MM.1S (cell line): Measurements from ENCODE around the gene TTLL5.

Experiments
- DNase-seq: peaks from one replicate; pipeline ENCODE4 v3.0.0-alpha.2; 2015
- H2AFZ ChIP-seq: fragments of 300-600 bp; sonication (generic); 2 replicates; pipeline ENCODE4 v1.6.0; 2016; ENCODE audit warnings: antibody characterized with exemption, low read length
- H3F3A ChIP-seq: fragments of 300-600 bp; sonication (generic); 2 replicates; pipeline ENCODE4 v1.6.1; 2016; ENCODE audit warnings: mild to moderate bottlenecking, antibody characterized with exemption, low read length, moderate library complexity, mixed read lengths; ENCODE audit not compliant: insufficient read depth
- H3K27ac ChIP-seq: fragments of 300-600 bp; sonication (generic); 2 replicates; pipeline ENCODE4 v1.5.1; 2016; ENCODE audit warnings: mild to moderate bottlenecking, low read length
- H3K27me3 ChIP-seq: fragments of 300-600 bp; sonication (generic); replicated peaks from 2 replicates; pipeline ENCODE4 v1.6.0; 2016; ENCODE audit warnings: low read length; ENCODE audit not compliant: insufficient read depth
- H3K36me3 ChIP-seq: fragments of 300-600 bp; sonication (generic); replicated peaks from 2 replicates; pipeline ENCODE4 v1.6.1; 2016; ENCODE audit warnings: mild to moderate bottlenecking, low read length, mixed read lengths; ENCODE audit not compliant: insufficient read depth
- H3K4me1 ChIP-seq: fragments of 300-600 bp; sonication (generic); 2 replicates; pipeline ENCODE4 v1.6.1; 2016; ENCODE audit warnings: low read length, mixed read lengths
- H3K4me2 ChIP-seq: fragments of 300-600 bp; sonication (generic); 2 replicates; pipeline ENCODE4 v1.6.0; 2016; ENCODE audit warnings: low read depth, low read length
- H3K4me3 ChIP-seq: fragments of 300-600 bp; sonication (generic); 2 replicates; pipeline ENCODE4 v1.5.1; 2016; ENCODE audit warnings: low read length, mixed read lengths
- H3K79me2 ChIP-seq: fragments of 300-600 bp; sonication (generic); 2 replicates; pipeline ENCODE4 v1.6.1; 2016; ENCODE audit warnings: mixed run types, low read length, mixed read lengths
- H3K9ac ChIP-seq: fragments of 300-600 bp; sonication (generic); 2 replicates; pipeline ENCODE4 v1.6.1; 2016; ENCODE audit warnings: low read length, mixed read lengths
- H3K9me2 ChIP-seq: fragments of 300-600 bp; sonication (generic); replicated peaks from 2 replicates; pipeline ENCODE4 v1.6.1; 2016; ENCODE audit warnings: mild to moderate bottlenecking, low read length, mixed read lengths; ENCODE audit not compliant: insufficient read depth
- H3K9me3 ChIP-seq: fragments of 300-600 bp; sonication (generic); replicated peaks from 2 replicates; pipeline ENCODE4 v1.6.1; 2016; ENCODE audit warnings: mild to moderate bottlenecking, low read length, mixed read lengths; ENCODE audit not compliant: insufficient read depth
- H4K20me1 ChIP-seq: fragments of 300-600 bp; sonication (generic); 2 replicates; pipeline ENCODE4 v1.6.1; 2016; ENCODE audit warnings: mild to moderate bottlenecking, low read length, moderate library complexity, mixed read lengths; ENCODE audit not compliant: insufficient read depth
- EZH2 ChIP-seq: fragments of 300-600 bp; sonication (generic); optimal IDR thresholded peaks from 2 replicates; pipeline ENCODE3; 2017; ENCODE audit warnings: low read depth, mild to moderate bottlenecking, antibody characterized with exemption, low read length, mixed read lengths
- EZH2phosphoT487 ChIP-seq: fragments of 300-600 bp; sonication (generic); IDR thresholded peaks from 2 replicates; pipeline ENCODE4 v1.6.1; 2018; ENCODE audit warnings: antibody characterized with exemption, low read length
- TF ChIP-seq, protein P1 (sequence below): fragments of 300-600 bp; sonication (generic); IDR thresholded peaks from 2 replicates; pipeline ENCODE4 v1.5.1; 2016; ENCODE audit warnings: antibody characterized with exemption, low read length, mixed read lengths

Gene TTLL5

DNA sequence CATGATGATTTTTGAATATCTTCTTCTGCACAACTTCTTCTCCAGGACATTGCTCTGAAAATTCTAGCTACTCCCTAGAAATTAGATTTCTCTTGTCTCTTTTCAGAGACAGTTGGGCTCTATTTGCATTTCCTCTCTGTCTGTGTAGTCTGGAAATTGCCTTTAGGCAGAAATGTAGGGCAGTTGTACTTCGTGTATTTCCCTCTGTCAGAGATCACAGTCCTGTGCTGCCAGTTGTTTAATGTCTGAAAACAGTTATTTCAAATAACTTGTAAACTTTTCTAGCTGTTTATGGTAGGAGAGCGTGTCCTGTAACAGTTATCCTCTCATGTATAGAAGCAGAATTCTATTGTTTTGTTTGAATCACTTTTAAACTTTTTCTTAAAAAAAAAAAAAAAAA lies 86.9 kb downstream of the TTLL5 start:
- H3K4me3 ChIP-seq: no peak overlapping the region
- TF ChIP-seq EZH2 (no peak), EZH2phosphoT487 (no peak)
- TF ChIP-seq, protein P1, sequence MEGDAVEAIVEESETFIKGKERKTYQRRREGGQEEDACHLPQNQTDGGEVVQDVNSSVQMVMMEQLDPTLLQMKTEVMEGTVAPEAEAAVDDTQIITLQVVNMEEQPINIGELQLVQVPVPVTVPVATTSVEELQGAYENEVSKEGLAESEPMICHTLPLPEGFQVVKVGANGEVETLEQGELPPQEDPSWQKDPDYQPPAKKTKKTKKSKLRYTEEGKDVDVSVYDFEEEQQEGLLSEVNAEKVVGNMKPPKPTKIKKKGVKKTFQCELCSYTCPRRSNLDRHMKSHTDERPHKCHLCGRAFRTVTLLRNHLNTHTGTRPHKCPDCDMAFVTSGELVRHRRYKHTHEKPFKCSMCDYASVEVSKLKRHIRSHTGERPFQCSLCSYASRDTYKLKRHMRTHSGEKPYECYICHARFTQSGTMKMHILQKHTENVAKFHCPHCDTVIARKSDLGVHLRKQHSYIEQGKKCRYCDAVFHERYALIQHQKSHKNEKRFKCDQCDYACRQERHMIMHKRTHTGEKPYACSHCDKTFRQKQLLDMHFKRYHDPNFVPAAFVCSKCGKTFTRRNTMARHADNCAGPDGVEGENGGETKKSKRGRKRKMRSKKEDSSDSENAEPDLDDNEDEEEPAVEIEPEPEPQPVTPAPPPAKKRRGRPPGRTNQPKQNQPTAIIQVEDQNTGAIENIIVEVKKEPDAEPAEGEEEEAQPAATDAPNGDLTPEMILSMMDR: no peak
- no peaks in the 10 kb centered on the region for H3K9me2 ChIP-seq
- H4K20me1 ChIP-seq: no peaks in the 10 kb centered on the region
- H3K9ac ChIP-seq: no peak overlapping the region
- no peaks in the 10 kb centered on the region for H3K4me1 ChIP-seq
- DNase-seq: no peak
- H3K79me2 ChIP-seq: no peaks in the 10 kb centered on the region
- H3K9me3 ChIP-seq: no peaks in the 10 kb centered on the region
- H3K36me3 ChIP-seq: no peaks in the 10 kb centered on the region
- no peak overlapping the region for H3K27ac ChIP-seq
- H2AFZ ChIP-seq: no peak overlapping the region
- H3K27me3 ChIP-seq: no peaks in the 10 kb centered on the region
- no peak overlapping the region for H3K4me2 ChIP-seq
- H3F3A ChIP-seq: no peaks in the 10 kb centered on the region

DNA sequence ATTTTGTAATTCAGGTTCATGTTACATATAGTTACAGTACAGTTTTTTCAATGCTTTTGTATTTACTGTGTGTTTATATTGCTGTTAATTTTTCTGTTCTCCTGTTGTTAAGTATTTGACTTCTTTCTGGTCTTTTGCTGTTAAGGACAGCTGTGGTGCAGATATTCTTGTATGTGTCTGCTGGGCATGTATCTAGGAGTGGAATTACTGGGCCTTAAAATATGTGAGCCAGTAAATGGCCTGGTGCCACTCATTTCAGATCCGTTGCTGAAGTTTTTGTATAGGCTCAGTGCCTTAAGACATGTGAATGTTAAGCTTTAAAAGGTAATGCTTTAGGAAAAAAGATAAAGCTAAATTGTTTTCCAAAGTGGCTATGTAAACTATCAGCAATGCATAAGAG lies 87.3 kb downstream of the TTLL5 start:
- Histone ChIP-seq H3K27me3 (no peaks in the 10 kb centered on the region), H3K27ac (no peak overlapping the region), H3K79me2 (no peaks in the 10 kb centered on the region), H3K4me3 (no peak overlapping the region), H2AFZ (no peak overlapping the region), H3K9me2 (no peaks in the 10 kb centered on the region), H3K4me1 (no peaks in the 10 kb centered on the region), H4K20me1 (no peaks in the 10 kb centered on the region), H3K9me3 (no peaks in the 10 kb centered on the region), H3K4me2 (no peak overlapping the region), H3K36me3 (no peaks in the 10 kb centered on the region), H3F3A (no peaks in the 10 kb centered on the region), H3K9ac (no peak overlapping the region)
- DNase-seq: no peak
- TF ChIP-seq, protein P1: no peak
- no peak for TF ChIP-seq EZH2phosphoT487
- TF ChIP-seq EZH2: no peak

DNA sequence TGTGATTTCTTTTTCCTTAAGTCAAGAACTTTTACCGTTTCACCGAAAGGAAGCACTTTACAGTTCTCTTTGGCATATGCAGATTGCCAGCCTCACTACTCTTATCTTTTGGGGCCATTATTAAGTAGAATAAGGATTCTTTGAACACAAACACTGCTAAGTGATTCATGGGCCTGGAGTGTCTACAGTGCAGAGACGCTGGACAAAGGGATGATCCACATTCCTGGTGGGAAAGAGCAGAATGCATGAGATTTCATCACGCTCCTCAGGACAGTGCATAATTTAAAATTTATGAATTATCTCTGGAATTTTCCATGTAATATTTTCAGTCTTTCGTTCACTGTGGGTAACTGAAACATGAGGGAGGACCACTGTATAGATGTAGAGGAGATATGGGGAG lies 90.2 kb downstream of the TTLL5 start:
- no peaks in the 10 kb centered on the region for H3K9me3 ChIP-seq
- H3K4me2 ChIP-seq: no peak overlapping the region
- no peak overlapping the region for H2AFZ ChIP-seq
- no peak overlapping the region for H3K9ac ChIP-seq
- H3K4me3 ChIP-seq: no peak overlapping the region
- DNase-seq: no peak
- TF ChIP-seq EZH2phosphoT487 (no peak), EZH2 (no peak)
- TF ChIP-seq, protein P1: no peak
- no peaks in the 10 kb centered on the region for H3K9me2 ChIP-seq
- H3K27ac ChIP-seq: no peak overlapping the region
- H4K20me1 ChIP-seq: no peaks in the 10 kb centered on the region
- H3K79me2 ChIP-seq: no peaks in the 10 kb centered on the region
- H3F3A ChIP-seq: no peaks in the 10 kb centered on the region
- H3K27me3 ChIP-seq: no peaks in the 10 kb centered on the region
- no peaks in the 10 kb centered on the region for H3K36me3 ChIP-seq
- H3K4me1 ChIP-seq: no peaks in the 10 kb centered on the region
